ENCODE measurements around the gene SLC4A8. TPM values are rescaled to one million over a fixed set of nuclear protein-coding genes. Genes with fewer than 3 reads are reported as not detected.

The SLC4A8 gene
- total and polyA plus RNA-seq, 8 donors: 0.29 to 9.7 (median 0.97) TPM

DNA sequence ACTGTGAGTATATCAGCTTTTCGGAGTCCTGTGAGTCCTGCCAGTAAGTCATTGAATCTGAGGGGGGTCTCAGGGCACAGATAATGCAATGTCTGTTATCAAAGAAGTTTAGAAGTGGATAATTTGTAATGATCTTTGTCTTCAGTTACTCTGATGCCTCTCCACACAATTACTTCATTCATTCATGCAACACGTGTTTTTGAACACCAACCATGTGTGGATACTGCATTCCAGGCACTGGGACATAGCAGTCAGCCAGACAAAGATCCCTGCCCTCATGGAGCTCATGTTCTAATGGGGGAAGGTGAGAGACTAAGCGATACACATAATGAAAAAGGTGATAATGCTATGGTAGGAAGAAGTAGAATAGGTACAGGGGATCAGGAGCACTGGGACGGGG is 105.6 kb downstream of the SLC4A8 start:
- TF ChIP-seq, protein P1, sequence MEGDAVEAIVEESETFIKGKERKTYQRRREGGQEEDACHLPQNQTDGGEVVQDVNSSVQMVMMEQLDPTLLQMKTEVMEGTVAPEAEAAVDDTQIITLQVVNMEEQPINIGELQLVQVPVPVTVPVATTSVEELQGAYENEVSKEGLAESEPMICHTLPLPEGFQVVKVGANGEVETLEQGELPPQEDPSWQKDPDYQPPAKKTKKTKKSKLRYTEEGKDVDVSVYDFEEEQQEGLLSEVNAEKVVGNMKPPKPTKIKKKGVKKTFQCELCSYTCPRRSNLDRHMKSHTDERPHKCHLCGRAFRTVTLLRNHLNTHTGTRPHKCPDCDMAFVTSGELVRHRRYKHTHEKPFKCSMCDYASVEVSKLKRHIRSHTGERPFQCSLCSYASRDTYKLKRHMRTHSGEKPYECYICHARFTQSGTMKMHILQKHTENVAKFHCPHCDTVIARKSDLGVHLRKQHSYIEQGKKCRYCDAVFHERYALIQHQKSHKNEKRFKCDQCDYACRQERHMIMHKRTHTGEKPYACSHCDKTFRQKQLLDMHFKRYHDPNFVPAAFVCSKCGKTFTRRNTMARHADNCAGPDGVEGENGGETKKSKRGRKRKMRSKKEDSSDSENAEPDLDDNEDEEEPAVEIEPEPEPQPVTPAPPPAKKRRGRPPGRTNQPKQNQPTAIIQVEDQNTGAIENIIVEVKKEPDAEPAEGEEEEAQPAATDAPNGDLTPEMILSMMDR (IDR thresholded peaks at IDR 0.05): no peak
- TF ChIP-seq POLR2AphosphoS5 (IDR thresholded peaks at IDR 0.05) (no peak), POLR2A (IDR thresholded peaks at IDR 0.05) (no peak), EP300 (IDR thresholded peaks at IDR 0.05) (no peak)
- WGBS, 5 donors: 91 to 97% (median 94%) methylated on average over 4 of the region's 4 CpGs
- no peaks in the 10 kb centered on the region for H3K9me3 ChIP-seq
- peaks cover 0 to 8% (median 4%) of the 10 kb centered on the region in 4 donors for H3K4me1 ChIP-seq
- DNase-seq: no peak
- H3K4me3 ChIP-seq: no peak overlapping the region
- intact Hi-C loops (cut with DNase I; ENCODE audit: low total_unique reads): loop anchor here (5.0 kb wide), 1 partner anchor 108 kb away; the partner anchor contains the start of gene SLC4A8
- no peaks in the 10 kb centered on the region for H3K36me3 ChIP-seq
- H3K27me3 ChIP-seq: peaks cover 0 to 60% (median 0%) of the 10 kb centered on the region in 3 donors
- no peak overlapping the region for H3K27ac ChIP-seq

GRCh38 chr12:51531284-51531977 is 106.8 kb downstream of the SLC4A8 start:
- no peaks in the 10 kb centered on the region for H3K36me3 ChIP-seq
- WGBS, 5 donors: 48 to 56% (median 50%) methylated on average over 11 of the region's 11 CpGs
- TF ChIP-seq POLR2AphosphoS5 (IDR thresholded peaks at IDR 0.05) (no peak), EP300 (IDR thresholded peaks at IDR 0.05) (no peak), POLR2A (IDR thresholded peaks at IDR 0.05) (no peak)
- TF ChIP-seq, protein P1 (IDR thresholded peaks at IDR 0.05): no peak

DNA sequence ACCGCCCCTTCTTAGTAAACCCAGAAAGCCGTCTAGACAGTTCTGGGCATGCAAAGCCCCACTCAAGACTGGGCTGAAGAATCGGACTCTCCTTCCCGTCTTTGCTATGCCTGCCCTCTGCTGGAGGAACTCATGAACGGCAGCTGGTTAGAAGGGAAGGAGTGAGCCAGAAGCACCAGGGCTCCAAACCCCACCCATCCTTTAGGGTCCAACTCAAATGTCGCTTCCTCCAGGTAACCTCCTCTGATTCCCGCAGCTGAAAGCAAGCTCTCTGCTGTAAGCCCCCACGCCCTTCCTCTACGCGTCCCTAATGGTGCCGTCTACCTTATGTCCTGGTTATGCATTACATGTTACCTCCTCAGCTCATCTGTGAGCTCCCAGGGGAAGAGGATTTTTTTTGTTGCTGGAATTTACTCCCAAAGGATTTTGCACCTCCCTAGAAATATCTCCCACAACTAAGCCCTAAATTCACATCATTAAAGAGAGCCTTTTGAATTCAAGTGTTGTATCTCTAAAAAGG is 107.4 kb downstream of the SLC4A8 start:
- H3K4me1 ChIP-seq: peaks cover 0 to 8% (median 4%) of the 10 kb centered on the region in 4 donors
- H3K27me3 ChIP-seq: peaks cover 0 to 64% (median under 1%) of the 10 kb centered on the region in 3 donors
- no peaks in the 10 kb centered on the region for H3K36me3 ChIP-seq
- DNase-seq: peak; percentile 83 to 92
- no peaks in the 10 kb centered on the region for H3K9me3 ChIP-seq
- peak in 1 of 3 donors; percentile 43 for TF ChIP-seq POLR2AphosphoS5 (IDR thresholded peaks at IDR 0.05)
- TF ChIP-seq POLR2A (IDR thresholded peaks at IDR 0.05): no peak
- TF ChIP-seq, protein P1 (IDR thresholded peaks at IDR 0.05): peak in 5 of 7 experiments; percentile 74 to 90 (median 82)
- no peak for TF ChIP-seq EP300 (IDR thresholded peaks at IDR 0.05)
- H3K27ac ChIP-seq: no peak overlapping the region
- no peak overlapping the region for H3K4me3 ChIP-seq
- 1 to 5% (median 4%) methylated on average over 10 to 11 of the region's 11 CpGs for WGBS, 5 donors
- intact Hi-C loops (cut with DNase I; ENCODE audit: low total_unique reads): loop anchor here (5.0 kb wide), 1 partner anchor 110 kb away; the partner anchor contains the start of gene SLC4A8

More at GRCh38 chr12:51531284-51531977, 106.8 kb downstream of the SLC4A8 start:
- Histone ChIP-seq H3K4me3 (no peak overlapping the region), H3K4me1 (peaks cover 0 to 8% (median 4%) of the 10 kb centered on the region in 4 donors), H3K27ac (no peak overlapping the region), H3K27me3 (peaks cover 0 to 59% (median 0%) of the 10 kb centered on the region in 3 donors), H3K9me3 (no peaks in the 10 kb centered on the region)
- intact Hi-C loops (cut with DNase I; ENCODE audit: low total_unique reads): loop anchor here (5.0 kb wide), 1 partner anchor 109 kb away; the partner anchor contains the start of gene SLC4A8
- no peak for DNase-seq

GRCh38 chr12:51533799-51534198 is 109.2 kb downstream of the SLC4A8 start:
- H3K4me1 ChIP-seq: peaks cover 0 to 8% (median 4%) of the 10 kb centered on the region in 4 donors
- H3K27ac ChIP-seq: no peak overlapping the region
- whole genome bisulfite sequencing, 5 donors: 7 to 22% (median 14%) methylated on average over 1 of the region's 1 CpG
- TF ChIP-seq, protein P1 (IDR thresholded peaks at IDR 0.05): no peak
- TF ChIP-seq EP300 (IDR thresholded peaks at IDR 0.05) (no peak), POLR2AphosphoS5 (IDR thresholded peaks at IDR 0.05) (no peak), POLR2A (IDR thresholded peaks at IDR 0.05) (no peak)
- no peak overlapping the region for H3K4me3 ChIP-seq
- DNase-seq: peak in 1 of 2 donors; percentile 31
- intact Hi-C loops (cut with DNase I; ENCODE audit: low total_unique reads): loop anchor here (5.0 kb wide), 1 partner anchor 111 kb away; the partner anchor contains the start of gene SLC4A8
- H3K9me3 ChIP-seq: no peaks in the 10 kb centered on the region
- H3K36me3 ChIP-seq: no peaks in the 10 kb centered on the region
- H3K27me3 ChIP-seq: peaks cover 0 to 68% (median 5%) of the 10 kb centered on the region in 3 donors
